ENCODE data around the gene SURF1. TPM values are rescaled to one million over a fixed set of nuclear protein-coding genes. Genes with fewer than 3 reads are reported as not detected.
"Not testable (repeated sequence)": the region's sequence is repeated elsewhere in the genome, so short reads cannot be mapped to it uniquely, and the experiment has no call there.

The SURF1 gene
- total and polyA plus RNA-seq, 10 of the 15 experiments (the other 5 are each of a cell fraction or from before 2014, with no cell fraction given), result 17.9 to 46.4 (median 29.6) TPM

GRCh38 chr9:133320421-133320881, 35.8 kb downstream of the SURF1 start:
- in situ Hi-C loops (cut with MboI), result no loop called here
- 44% methylated on average over 13 of the region's 13 CpGs for WGBS (ENCODE audit: insufficient coverage, insufficient replicate concordance, low lambda C conversion rate, missing lambda C conversion rate)
- CTCF ChIA-PET, result interaction anchor here (0.7 kb wide), 1 partner anchor 349 kb away, joined by 3 read pairs; no protein-coding TSS in a partner anchor
- Histone ChIP-seq H3K9ac (ENCODE audit: control insufficient read depth, insufficient read depth, low read length) (no peak overlapping the region), H2AFZ (ENCODE audit: control insufficient read depth, low read depth, low read length) (no peak overlapping the region), H3K4me3 (no peak overlapping the region), H3K4me1 (ENCODE audit: control insufficient read depth, insufficient read depth, low read length) (no peaks in the 10 kb centered on the region), H4K20me1 (ENCODE audit: control insufficient read depth, insufficient read depth) (no peaks in the 10 kb centered on the region), H3K36me3 (ENCODE audit: control insufficient read depth in 2 of 2, insufficient read depth in 2 of 2, low read length in 1 of 2) (no peaks in the 10 kb centered on the region), H3K27me3 (replicated peaks in 1 of 2; ENCODE audit: control insufficient read depth in 2 of 2, insufficient read depth in 2 of 2, low read length in 1 of 2) (no peaks in the 10 kb centered on the region), H3K79me2 (ENCODE audit: control insufficient read depth, insufficient read depth, low read length) (no peaks in the 10 kb centered on the region), H3K4me2 (ENCODE audit: control insufficient read depth, insufficient read depth) (no peak overlapping the region), H3K27ac (ENCODE audit: control insufficient read depth, insufficient read depth) (no peak overlapping the region), H3K9me3 (replicated peaks; ENCODE audit: control insufficient read depth, insufficient read depth, low read length) (no peaks in the 10 kb centered on the region; the same call in 2 of the 3 replicates)
- POLR2A ChIA-PET, result interaction anchor here (0.6 kb wide), 1 partner anchor 241 kb away, joined by 7 read pairs; no protein-coding TSS in a partner anchor
- ATAC-seq (no peak), FAIRE-seq (no peak), DNase-seq (ENCODE audit: low read depth, low spot score) (no peak)
- RAD21 ChIA-PET (ENCODE audit: unreplicated experiment), result interaction anchor here (0.6 kb wide), 1 partner anchor 910 kb away, joined by 3 read pairs; the partner anchor contains the start of gene CFAP77
- no TSS peak for BruUV-seq (replicated peaks)
- intact Hi-C loops (cut with micrococcal nuclease; ENCODE audit: unreplicated experiment), result loop anchor here (10.0 kb wide), 1 partner anchor 136 kb away; no protein-coding TSS in a partner anchor
- SMC1A ChIA-PET (ENCODE audit: uncharacterized antibody, unreplicated experiment), result no interaction called here
- TF ChIP-seq CTCF (IDR thresholded peaks at IDR 0.05 in 2 of 3, conservative IDR thresholded peaks at IDR 0.05 in 1 of 3; ENCODE audit: control insufficient read depth in 2 of 3, extremely low read depth in 1 of 3, insufficient read depth in 1 of 3, low read depth in 3 of 3, low read length in 3 of 3) (0 out of 6 replicates have a peak, but pooled peaks of 1 of the 3 experiments have one; percentile 2), HDGF (IDR thresholded peaks at IDR 0.05) (no peak)

GRCh38 chr9:133317551-133317950, 38.7 kb downstream of the SURF1 start:
- FAIRE-seq; H3K9ac ChIP-seq (ENCODE audit: control insufficient read depth, insufficient read depth, low read length); intact Hi-C loops (cut with micrococcal nuclease; ENCODE audit: unreplicated experiment); H3K27me3 ChIP-seq (replicated peaks in 1 of 2; ENCODE audit: control insufficient read depth in 2 of 2, insufficient read depth in 2 of 2, low read length in 1 of 2); SMC1A ChIA-PET (ENCODE audit: uncharacterized antibody, unreplicated experiment); CTCF ChIA-PET; in situ Hi-C loops (cut with MboI); RAD21 ChIA-PET (ENCODE audit: unreplicated experiment); H2AFZ ChIP-seq (ENCODE audit: control insufficient read depth, low read depth, low read length); H3K4me2 ChIP-seq (ENCODE audit: control insufficient read depth, insufficient read depth); H3K79me2 ChIP-seq (ENCODE audit: control insufficient read depth, insufficient read depth, low read length); H3K36me3 ChIP-seq (ENCODE audit: control insufficient read depth in 2 of 2, insufficient read depth in 2 of 2, low read length in 1 of 2); BruUV-seq (replicated peaks); DNase-seq (ENCODE audit: low read depth, low spot score); H3K9me3 ChIP-seq (replicated peaks; ENCODE audit: control insufficient read depth, insufficient read depth, low read length); H3K27ac ChIP-seq (ENCODE audit: control insufficient read depth, insufficient read depth); POLR2A ChIA-PET; ATAC-seq; H3K4me3 ChIP-seq; H3K4me1 ChIP-seq (ENCODE audit: control insufficient read depth, insufficient read depth, low read length); H4K20me1 ChIP-seq (ENCODE audit: control insufficient read depth, insufficient read depth): not testable (repeated sequence)
- 35% methylated on average over 10 of the region's 13 CpGs for WGBS (ENCODE audit: insufficient coverage, insufficient replicate concordance, low lambda C conversion rate, missing lambda C conversion rate)
